Erythroblast (primary cell): Measurements from ENCODE around the gene SYT1.

ENCODE experiments used
- GATA1 ChIP-seq: IDR thresholded peaks from 2 replicates; pipeline ENCODE4 v1.6.1; 2011; ENCODE audit warnings: low read depth, mild to moderate bottlenecking, control low read depth, low read length, moderate library complexity
- POLR2A ChIP-seq: IDR thresholded peaks from 2 replicates; pipeline ENCODE4 v1.6.1; 2011; ENCODE audit warnings: mild to moderate bottlenecking, low read length

- TF ChIP-seq POLR2A (no peak), GATA1 (no peak)
Measured at GRCh38 chr12:79108962-79109361, 244.4 kb downstream of the SYT1 start.
